ENCODE data around the gene EN1. TPM values are rescaled to one million over a fixed set of nuclear protein-coding genes. Genes with fewer than 3 reads are reported as not detected.

EN1 gene
- polyA plus RNA-seq, 2 of the 4 experiments (the other 2 are of a cell fraction) = 0.06 to 0.92 TPM

GRCh38 chr2:118808429-118808809, 39.0 kb downstream of the EN1 start:
- H3K4me2 ChIP-seq = no peak overlapping the region
- no peak overlapping the region for H3K4me3 ChIP-seq
- no peaks in the 10 kb centered on the region for H3K9me3 ChIP-seq
- ATAC-seq (no peak), FAIRE-seq (no peak), DNase-seq (ENCODE audit: low read depth in 1 of 2, low spot score in 1 of 2) (no peak)
- H3K27ac ChIP-seq = no peak overlapping the region
- TF ChIP-seq RARB (CRISPR knock-in tag; IDR thresholded peaks at IDR 0.05) = no peak
- no peak for TF ChIP-seq RCOR1 (IDR thresholded peaks at IDR 0.05; ENCODE audit: low read depth, low read length)
- TF ChIP-seq FOSB (CRISPR knock-in tag; IDR thresholded peaks at IDR 0.05) = no peak
- TF ChIP-seq CBX2 (IDR thresholded peaks at IDR 0.05; ENCODE audit: borderline replicate concordance, low read depth) = no peak
- TF ChIP-seq EHMT2 (IDR thresholded peaks at IDR 0.05; ENCODE audit: low read depth) = no peak
- TF ChIP-seq RFX5 (IDR thresholded peaks at IDR 0.05) = no peak
- TF ChIP-seq RAD21 (conservative IDR thresholded peaks at IDR 0.05 in 1 of 2, IDR thresholded peaks at IDR 0.05 in 1 of 2) = no peak
- no peak for TF ChIP-seq ELK1 (IDR thresholded peaks at IDR 0.05; ENCODE audit: low read depth, low read length)
- no peak for TF ChIP-seq PHF8 (IDR thresholded peaks at IDR 0.05; ENCODE audit: borderline replicate concordance, low read depth)
- no peak for TF ChIP-seq CTCF (IDR thresholded peaks at IDR 0.05)
- TF ChIP-seq USF2 (IDR thresholded peaks at IDR 0.05) = no peak
- no peak for TF ChIP-seq ZNF302 (CRISPR knock-in tag; IDR thresholded peaks at IDR 0.05)
- no peak for TF ChIP-seq SREBF2 (IDR thresholded peaks at IDR 0.05)
- no peak for TF ChIP-seq CBX8 (IDR thresholded peaks at IDR 0.05)
- no peak for TF ChIP-seq BHLHE40 (IDR thresholded peaks at IDR 0.05; ENCODE audit: low read depth, low read length)
- no peak for TF ChIP-seq POLR2AphosphoS2 (conservative IDR thresholded peaks at IDR 0.05; ENCODE audit: low read length)
- no peak for TF ChIP-seq NPAS2 (CRISPR knock-in tag; IDR thresholded peaks at IDR 0.05; ENCODE audit: borderline replicate concordance)
- TF ChIP-seq MAX (IDR thresholded peaks at IDR 0.05) = no peak
- no peak for TF ChIP-seq NR3C1 (IDR thresholded peaks at IDR 0.05)
- no peak for TF ChIP-seq HOXB13 (CRISPR knock-in tag; IDR thresholded peaks at IDR 0.05; ENCODE audit: low read depth)
- POLR2A ChIA-PET = no interaction called here
- H3K4me1 ChIP-seq = no peaks in the 10 kb centered on the region
- WGBS (ENCODE audit: missing lambda C conversion rate) = 74% methylated on average over 14 of the region's 16 CpGs
- CTCF ChIA-PET = interaction anchor here (1.4 kb wide), 1 partner anchor 8 kb away, joined by 4 read pairs; no protein-coding TSS in a partner anchor

- Histone ChIP-seq H3K4me2 (no peak overlapping the region), H3K4me3 (no peak overlapping the region), H3K9me3 (no peaks in the 10 kb centered on the region), H3K4me1 (no peaks in the 10 kb centered on the region), H3K27ac (no peak overlapping the region)
- POLR2A ChIA-PET = no interaction called here
- DNase-seq (ENCODE audit: low read depth in 1 of 2, low spot score in 1 of 2) (no peak), ATAC-seq (no peak), FAIRE-seq (no peak)
- TF ChIP-seq EHF (CRISPR knock-in tag; IDR thresholded peaks at IDR 0.05) (no peak), CHD2 (IDR thresholded peaks at IDR 0.05; ENCODE audit: low read length, partially characterized antibody) (no peak), HES2 (IDR thresholded peaks at IDR 0.05) (no peak), CHD4 (IDR thresholded peaks at IDR 0.05; ENCODE audit: borderline replicate concordance) (no peak), FOSB (CRISPR knock-in tag; IDR thresholded peaks at IDR 0.05) (no peak)
- CTCF ChIA-PET = interaction anchor here (1.2 to 1.4 kb wide), 2 partner anchors 9 to 12 kb away, joined by 3 to 4 read pairs; no protein-coding TSS in a partner anchor
- 78% methylated on average over 13 of the region's 13 CpGs for WGBS (ENCODE audit: missing lambda C conversion rate)
Observed at GRCh38 chr2:118807668-118808428, 39.6 kb downstream of the EN1 start.

All from A549 (cell line).